ENCODE measurements around the gene STEAP2.
"Not testable (repeated sequence)": the region's sequence is repeated elsewhere in the genome, so short reads cannot be mapped to it uniquely, and the experiment has no call there.

The STEAP2 gene

DNA sequence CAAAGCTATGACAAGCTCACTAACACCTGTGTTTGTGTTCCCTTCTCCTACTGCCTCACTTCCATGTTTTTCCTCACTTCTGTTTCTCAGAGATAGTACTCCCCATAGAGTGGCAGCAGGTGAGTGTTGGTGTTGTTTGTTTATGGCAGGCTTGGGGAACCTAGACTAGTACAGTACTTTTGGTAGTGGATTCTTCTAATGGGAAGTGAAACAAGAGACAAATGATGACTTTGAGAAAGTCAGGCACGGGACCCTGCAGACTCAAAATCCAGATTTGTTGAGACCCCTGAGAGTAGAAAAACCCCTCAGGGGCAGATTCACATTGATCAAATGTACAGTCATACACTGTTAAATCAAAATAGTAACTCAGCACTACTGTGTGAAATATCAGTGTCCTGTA lies 27.0 kb downstream of the STEAP2 start:
- DNase-seq: no peak

DNA sequence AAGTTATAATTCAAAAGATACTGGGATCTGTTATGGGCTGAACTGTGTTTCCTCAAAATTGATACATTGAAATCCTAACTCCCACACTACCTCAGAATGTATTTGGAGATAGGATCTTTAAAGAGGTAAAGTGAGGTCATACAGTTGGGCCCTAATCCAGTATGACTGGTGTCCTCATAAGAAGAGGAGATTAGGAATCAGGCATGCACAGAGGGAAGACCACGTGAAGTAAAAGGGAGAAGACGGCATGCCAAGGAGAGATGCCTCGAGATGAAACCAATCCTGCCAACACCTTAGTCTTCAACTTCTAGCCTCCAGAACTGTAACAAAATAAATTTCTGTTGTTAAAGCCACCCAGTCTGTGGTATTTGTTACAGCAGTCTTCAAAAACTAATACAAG lies 27.5 kb downstream of the STEAP2 start:
- no peak for DNase-seq

DNA sequence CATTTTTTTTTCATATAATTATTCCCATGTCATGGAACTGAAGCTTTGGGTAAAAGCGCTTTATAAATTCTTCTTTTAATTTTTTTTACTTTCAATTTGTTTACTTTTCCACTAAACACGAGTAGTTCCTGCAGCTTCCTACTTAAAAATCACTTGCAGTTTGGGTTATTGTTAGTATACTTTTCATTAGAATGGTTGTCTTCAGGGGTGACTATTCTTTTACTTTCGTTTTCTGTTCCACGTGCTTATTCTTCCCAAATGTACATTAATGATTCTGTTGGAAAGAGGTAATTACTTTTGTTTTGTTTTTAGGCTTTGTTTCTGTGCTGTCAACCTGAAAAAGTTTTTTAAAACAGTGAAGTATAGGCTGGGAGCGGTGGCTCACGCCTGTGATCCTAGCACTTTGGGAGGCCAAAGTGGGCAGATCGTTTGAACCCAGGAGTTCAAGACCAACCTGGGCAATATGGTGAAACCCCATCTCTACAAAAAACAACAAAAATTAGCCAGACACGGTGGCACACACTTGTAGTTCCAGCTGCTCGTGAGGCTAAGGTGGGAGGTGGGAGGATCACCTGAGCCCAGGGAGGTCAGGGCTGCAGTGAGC lies 28.2 kb downstream of the STEAP2 start:
- DNase-seq: no peak

DNA sequence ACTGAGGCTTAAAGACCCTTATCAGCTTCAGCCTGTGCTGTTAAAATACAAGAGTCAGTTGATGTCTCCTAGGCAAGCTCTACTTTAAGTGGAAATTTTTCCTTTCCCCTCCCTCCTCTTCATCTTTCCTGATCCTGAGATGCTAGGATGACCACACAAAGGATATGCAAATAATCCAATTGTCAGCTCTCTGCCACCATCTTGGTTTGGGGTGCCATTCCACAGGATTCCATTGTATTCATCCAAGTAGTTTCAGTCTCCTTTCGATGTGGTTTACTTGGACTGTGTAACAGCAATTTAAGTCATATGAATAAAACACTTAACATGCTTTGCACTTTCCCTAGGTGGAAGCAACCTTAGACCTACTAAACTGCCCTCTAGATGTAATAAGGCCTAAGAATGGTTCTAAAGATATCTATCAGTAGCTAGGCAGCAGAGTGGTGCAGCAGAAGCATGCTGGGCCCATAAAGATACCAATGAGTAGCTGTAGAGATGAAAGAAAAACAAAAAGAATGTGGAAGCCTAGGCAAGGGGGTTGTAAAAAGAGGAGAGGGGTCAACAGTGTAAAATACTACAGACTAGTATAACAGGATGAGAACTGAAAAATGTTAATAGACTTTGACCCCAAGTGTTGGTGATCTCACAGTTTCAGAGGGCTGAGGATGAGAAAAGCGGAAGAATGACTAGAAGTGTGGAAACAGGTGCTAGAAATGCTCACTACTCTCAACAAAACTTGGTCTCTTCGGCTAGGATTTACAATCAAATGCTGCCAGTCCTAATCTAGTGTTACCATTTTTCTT lies 31.0 kb downstream of the STEAP2 start:
- DNase-seq: no peak

DNA sequence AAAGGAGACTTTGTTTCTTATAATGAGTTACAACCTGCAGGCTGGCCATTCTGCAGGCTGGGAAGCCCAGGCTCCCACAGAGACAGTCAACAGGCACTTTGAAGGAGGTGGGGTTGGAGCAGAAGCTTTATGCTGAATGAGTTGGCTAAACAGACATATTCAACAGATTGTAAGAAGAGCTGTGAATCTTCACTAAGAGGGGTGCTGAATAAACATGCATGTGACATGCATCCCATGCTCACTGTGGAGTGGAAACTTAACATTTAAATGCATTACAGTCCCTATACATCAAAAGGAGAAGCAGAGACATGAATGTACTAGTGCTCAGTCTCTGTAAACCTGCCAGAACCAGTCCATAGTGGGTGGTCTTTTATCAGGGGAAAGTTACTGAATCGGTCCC lies 32.0 kb downstream of the STEAP2 start:
- DNase-seq: no peak

DNA sequence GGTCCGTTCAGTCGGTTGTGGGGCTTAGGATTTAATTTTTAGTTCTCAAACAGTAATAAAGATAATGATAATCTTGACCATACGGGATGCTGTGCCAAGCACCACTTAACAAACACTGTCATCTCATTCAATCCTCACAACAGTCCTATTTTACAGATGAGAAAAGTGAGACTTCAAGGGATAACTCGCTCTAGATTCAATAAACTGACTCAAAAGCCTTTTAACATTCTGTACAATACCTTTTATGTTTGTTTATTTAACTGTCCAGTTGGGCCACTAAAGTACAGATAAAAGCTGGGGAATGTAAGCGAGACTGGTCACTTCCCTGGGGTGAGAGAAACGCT lies 33.0 kb downstream of the STEAP2 start:
- no peak for DNase-seq

DNA sequence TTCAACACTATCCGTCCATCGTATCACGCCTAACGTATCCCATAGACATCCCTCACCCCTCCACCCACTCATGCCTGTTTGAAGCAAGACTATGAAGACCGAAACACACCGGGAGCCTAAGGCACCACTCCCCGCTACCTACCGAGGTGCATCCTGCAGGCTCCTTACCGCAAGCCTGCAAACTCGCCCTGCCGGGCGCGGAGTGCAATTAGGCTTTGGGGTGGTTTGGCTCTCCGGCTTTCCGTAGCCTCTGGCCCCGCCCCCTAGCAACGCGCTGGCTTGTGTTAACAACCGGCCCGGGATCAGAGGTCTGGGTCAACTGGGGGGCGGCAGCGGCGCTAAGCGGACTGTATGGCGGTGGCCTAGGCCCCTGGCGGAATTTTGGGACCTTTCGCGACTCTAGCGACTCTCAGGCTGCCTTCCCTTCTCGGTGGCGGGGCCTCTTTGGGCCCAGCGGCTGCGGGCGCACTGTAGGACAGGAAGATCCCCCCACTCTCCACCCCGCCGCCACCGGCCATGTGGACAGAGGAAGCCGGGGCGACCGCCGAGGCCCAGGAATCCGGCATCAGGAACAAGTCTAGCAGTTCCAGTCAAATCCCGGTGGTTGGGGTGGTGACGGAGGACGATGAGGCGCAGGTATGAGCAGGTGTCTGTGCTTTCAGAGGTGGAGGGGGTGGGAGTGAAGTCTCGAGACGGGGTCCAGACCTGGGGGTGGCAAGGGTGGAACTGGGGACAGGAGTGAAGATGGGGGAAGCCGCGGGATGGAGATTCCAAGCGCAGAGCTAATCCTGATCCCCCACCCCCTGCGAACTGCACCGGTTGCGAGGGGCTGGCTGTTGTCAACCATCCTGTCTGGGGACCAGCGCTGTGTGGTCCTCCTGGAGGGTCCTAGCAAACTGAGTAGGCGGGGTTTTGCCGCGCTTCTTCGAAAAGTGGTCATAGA lies 33.6 kb downstream of the STEAP2 start, which contains the start of gene CFAP69:
CFAP69 (plus strand) TSS at position 266 of the 943 bp plus-strand sequence; CDS start at position 517, 251 bp downstream.
- peak; percentile 82 for DNase-seq

DNA sequence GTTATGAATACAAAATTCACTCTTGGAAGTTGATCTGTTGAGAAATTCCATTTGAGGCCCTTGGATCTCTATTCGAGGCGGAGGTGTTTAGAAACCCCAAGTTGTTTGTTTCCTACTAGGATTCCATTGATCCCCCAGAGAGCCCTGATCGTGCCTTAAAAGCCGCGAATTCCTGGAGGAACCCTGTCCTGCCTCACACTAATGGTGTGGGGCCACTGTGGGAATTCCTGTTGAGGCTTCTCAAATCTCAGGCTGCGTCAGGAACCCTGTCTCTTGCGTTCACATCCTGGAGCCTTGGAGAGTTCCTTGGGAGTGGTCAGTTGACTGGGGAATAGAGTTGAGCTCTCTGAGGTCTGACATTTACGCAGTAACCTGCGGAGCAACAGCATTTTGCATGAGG lies 34.6 kb downstream of the STEAP2 start:
- DNase-seq: peak; percentile 76

DNA sequence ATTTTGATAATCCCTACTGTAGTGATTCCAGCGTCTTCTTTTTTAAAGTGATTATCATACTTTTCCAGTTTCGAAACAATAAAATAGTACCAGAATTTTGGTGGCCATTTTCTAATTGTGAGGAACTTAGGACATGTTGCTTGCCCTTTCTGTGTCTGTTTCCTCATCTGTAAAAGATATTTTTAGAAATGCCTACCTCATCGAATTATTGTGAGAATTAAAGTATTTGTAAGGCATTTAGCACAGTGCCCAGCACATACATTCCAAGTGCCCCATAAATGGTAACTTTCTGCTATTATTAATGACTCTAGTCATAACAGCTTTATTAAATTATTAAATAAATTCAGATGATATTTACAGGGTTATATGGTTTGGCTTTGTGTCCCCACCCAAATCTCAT lies 37.2 kb downstream of the STEAP2 start:
- DNase-seq: no peak

DNA sequence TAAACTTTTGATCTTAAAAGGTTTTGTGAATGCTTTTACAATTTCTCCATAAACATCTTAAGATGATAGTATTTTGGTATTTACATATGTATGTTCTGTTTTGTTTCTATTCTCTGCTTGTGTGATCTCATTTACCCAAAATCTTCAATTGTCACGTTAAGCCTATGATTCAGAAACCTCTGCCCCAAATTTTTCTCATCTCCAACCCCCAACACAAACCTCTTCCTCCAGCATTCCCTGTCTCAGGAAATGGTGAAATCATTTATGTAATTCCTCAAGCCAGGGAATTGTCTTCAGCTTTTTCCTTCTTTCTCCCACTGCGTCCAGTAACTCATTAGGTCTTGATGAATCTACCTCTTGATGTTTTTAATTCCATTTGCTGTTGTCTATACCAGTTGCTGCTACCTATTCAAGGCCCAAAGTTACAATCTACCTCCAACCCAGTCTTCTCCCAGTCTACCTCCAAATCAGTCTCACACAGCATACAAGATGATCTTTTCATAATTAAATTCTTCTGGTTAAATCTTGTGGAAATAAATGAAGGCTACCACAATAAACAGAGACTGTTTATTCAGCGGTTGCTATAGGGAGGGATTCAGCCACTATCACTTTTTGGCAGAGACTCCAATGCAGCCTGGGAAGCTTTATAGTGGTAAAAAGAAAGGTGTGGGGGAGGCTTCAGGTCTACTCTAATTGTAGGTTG lies 39.2 kb downstream of the STEAP2 start:
- peak; percentile 90 for DNase-seq

DNA sequence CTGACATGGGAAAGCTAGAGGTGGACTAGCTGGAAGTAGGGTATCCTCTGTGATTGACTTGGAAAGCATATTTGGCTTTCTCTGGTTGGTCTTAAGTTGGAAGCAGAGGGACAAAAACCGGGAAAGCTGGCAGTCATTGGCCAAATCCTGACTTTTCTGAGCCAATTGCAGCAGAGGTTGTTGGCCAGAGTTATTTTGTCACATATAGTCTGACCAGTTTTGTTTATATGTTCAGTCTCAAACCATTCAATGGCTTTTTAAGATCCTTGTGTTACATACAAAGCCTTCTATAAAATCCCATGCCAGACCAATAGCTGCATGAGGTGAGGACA lies 39.7 kb downstream of the STEAP2 start:
- DNase-seq: no peak

DNA sequence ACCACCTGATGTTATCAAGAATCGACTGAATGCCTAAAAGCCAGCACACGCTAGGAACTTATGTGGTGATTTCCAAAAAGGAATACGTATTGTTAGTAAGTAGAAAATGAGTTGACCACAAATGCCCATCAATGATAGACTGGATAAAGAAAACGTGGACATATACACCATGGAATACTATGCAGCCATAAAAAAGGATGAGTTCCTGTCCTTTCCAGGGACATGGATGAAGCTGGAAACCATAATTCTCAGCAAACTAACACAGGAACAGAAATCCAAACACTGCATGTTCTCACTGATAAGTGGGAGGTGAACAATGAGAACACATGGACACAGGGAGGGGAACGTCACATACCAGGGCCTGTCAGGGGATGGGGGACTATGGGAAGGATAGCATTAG lies 44.5 kb downstream of the STEAP2 start:
- not testable (repeated sequence) for DNase-seq

DNA sequence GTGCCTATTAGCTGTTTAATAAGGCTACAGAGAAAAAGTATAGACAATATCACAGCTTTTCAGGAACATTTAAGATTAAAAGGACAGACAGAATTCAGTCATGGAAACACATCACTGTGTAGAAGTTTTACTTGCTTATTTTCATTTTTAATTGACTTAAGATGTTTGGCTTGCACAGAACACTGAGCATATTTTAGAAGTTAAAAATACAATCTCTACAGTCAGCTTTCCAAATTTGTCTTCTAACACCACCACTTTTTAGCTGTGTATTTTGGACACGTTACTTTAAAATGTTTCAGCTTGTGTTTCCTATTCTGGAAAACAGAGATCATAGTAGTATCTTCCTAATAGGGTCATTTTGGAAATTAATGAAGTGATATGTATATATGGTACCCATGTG lies 45.2 kb downstream of the STEAP2 start:
- no peak for DNase-seq

DNA sequence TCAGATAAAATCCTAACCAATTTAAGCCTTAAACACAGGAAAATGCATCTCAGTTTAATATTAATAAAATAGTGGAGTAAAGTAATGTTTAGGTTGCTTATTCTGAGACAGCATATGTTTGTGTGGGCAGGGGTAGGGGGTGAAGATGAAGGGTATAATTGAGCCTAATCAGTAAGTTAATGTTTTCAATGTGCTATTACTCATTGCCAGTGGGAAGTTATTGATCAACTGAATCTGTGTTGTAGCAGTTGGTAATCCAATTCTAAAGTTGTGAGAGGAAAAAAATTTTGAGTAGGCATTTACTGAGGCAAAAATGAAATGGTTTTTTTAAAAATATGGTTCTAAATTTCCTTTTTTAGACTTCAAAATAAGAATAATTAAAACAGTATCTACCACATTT lies 49.9 kb downstream of the STEAP2 start:
- DNase-seq: no peak

DNA sequence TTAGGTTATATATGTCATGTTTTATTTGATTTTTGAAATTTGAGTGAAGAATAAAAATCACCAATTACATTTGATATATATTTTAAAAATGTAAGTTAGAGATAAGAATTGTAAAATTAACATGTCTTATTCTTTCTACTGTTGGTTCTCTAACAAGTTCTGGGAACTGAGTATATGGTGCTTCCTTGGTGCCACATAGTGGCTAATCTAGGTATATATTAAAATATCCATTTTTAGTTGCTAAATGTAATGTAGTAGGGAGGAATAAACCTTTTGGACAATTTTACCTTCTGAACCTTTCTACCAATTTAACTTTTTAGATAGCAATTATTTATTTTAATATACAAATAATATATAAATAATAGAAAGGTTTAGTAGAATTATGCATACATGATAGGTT lies 50.9 kb downstream of the STEAP2 start:
- DNase-seq: peak; percentile 49

DNA sequence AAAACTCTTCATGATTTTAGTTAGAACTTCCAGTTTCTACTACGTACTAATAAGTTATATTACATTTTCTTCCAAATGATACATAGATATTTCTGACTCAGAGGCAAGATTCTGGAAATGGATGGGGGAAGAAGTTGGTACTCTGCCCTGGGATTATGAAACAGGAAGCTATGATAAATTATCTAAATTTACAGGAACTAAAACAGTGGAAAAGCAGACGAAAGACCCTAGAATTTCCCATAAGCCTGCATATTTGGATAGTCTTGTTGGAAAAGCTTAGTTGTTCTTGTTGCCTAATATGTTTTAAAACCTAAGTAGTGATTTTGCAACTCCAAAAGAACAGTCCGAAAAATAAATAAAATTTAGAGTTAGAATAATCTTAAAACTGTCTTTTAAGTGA lies 55.3 kb downstream of the STEAP2 start:
- peak; percentile 80 for DNase-seq

DNA sequence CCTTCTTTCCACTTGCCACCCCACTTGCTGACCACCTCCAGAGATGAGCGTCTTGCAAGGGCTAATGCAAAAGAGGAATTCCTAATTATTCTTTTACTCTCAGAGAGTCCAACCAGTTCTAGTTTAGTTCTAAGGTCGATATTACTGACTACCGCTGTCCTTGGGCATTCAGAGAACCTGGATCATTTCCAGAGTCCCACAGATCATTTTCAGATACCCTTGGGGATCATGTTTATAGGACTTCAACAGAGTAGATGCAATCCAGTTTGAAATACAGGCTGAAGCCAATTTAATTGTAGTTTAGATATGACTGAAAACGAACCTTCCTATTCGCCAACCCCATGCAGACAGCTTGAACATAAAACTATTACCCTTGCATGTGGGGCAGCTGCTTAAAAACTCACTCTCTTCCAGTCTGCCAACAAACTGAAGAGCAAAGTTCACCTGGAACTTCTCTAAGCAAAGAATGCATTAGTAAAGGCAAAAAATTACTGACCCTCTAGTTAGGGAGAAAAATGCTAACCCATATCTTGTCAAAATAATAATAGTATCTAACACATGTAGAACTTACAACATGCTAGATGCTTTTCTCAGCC lies 55.8 kb downstream of the STEAP2 start:
- DNase-seq: no peak

DNA sequence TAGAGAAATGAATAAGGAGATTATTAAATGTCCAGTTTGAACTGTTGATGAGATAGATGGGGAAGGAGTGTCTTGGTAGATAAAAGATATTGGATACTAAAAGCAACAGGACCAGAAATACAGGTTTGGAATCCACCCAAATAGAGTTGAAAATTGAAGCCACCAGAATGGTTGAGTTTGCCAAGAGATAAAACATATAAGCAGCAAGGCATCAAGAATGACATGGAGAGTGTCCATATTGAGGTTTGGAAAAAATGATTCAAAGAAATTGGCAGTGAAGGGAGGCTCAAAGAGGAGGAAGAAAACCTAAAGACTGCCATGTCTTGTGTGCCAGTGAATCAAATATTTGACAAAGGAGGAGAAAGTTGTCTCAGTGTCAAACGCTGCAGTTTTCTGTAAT lies 57.6 kb downstream of the STEAP2 start:
- DNase-seq: no peak

DNA sequence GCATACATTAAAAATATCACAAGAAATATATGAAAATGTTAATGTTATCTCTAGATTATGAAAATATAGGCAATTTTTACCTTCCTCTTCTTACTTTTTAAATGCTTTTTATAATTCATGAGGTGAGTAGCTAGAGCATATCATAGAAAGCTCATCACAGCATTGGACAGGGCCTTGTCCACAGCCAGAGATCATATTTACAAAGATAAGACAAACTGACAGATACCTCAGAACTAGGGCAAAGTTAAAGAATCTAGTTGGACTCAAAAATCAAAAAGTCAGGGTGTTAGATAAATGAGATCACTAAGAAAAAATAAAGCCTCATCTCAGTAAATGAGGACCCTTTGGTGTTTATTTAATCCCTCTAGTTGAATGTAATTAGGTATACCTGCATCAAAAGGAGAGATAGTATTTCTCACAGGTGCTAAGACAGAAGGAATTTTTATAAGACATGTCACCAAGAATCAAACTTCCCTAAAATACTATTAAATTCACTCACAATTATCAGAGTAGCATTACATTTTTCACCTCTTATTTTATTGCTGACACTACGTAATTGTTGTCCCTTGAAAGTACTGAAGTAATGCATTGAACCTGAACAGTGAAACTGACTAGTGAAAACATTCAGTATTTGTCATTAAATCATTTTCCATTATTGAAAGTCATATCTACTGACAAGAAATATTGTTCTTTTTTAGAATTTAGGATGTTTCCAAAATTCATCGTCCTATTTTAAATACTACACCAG lies 59.1 kb downstream of the STEAP2 start:
- DNase-seq: no peak

DNA sequence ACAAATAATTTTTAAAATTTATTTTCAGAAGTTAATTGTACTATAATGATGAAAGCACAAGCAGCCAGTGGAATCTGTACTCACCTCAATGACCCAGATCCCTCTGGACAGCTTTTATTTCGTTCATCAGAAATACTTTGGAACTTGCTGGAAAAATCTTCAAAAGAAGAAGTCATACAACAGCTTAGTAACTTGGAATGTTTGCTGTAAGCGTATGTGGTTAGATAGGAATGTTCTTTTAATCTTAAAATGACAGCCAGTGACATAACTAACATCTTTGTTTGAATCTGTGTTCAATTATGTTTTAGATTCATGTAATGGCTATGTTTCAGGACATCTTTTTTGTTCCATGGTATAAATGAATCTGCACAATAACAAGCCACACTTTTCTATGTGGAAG lies 60.2 kb downstream of the STEAP2 start:
- DNase-seq: peak; percentile 87

DNA sequence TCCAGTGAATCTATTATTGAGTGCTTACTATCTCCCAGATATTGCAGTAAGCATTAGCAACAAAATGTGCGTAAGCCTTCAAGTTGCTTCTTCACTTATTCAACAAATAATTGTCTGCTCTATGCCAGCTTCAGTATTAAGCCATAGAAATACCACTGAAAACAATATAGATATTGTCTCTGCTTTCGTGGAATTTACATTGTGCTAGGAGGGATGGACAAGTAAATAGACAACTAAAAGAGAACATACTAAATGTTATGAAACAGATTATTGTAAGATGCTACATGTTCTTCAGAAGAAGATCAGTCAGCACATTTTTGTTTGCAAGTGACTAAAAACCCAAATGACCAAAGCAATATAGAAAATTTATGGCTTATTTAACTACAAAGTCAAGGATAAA lies 60.7 kb downstream of the STEAP2 start:
- DNase-seq: peak; percentile 11

DNA sequence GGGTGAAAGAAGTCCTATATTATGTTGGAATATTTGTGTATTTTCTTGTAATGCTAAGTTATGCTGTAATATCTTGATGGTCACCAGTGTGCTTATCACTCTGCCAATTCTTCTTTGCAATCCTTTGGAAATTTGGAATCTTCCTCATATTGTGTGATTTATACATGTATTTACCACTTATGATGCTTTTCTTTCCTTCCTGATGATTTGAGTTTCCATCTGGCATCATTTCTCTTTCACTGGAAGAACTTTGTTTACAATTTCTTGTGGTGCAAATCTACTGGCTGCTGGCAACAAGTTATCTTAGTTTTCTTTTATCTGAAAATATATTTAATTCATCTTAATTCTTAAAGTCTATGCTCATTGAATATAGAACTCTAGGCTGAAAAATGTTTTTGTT lies 62.6 kb downstream of the STEAP2 start:
- DNase-seq: no peak
